IPS DF 4.7 (cell line): ENCODE results near the gene RBMS3.

Experiments
- DNase-seq: peaks from one replicate; pipeline ENCODE4 v3.0.0-alpha.2; 2013; ENCODE audit warnings: low spot score; ENCODE audit errors: extremely low read depth

The RBMS3 gene

DNA sequence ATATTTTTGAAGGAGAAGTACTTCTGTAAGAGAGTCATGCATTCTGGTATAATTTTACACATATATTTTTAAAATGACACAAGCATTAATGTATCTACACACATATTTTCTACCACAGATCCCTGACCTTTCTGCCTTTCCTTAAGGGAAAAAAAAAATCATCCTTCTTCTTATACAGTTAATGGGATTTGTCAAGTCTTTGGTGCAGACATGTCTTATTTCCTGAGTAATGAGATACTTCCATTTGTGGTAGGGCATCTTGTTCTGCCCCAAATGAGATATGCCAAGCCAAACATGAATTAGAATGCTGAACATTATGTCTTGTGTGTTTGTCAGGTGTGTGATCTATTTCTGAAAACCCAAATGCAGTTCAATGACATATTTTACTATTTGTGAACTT lies 329.9 kb downstream of the RBMS3 start:
- DNase-seq: no peak

DNA sequence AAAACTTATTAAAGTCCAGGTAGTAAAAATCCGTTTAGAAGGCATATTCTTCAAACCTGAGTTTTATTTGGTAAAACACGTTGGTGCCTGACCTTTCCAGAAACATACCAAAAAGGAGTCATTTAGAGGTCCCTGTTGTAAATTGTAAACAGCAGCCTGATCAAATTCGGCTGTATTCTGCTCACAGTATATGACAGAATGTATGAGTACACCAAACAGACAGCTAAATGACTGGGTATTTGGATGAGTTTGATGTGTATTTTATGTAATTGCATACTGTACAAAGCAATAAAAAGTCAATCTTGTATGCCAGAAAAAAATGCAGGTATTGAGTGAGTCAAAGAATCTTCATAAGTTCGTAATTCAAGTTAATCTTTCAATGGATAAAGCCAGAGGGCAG lies 330.4 kb downstream of the RBMS3 start:
- DNase-seq: no peak

DNA sequence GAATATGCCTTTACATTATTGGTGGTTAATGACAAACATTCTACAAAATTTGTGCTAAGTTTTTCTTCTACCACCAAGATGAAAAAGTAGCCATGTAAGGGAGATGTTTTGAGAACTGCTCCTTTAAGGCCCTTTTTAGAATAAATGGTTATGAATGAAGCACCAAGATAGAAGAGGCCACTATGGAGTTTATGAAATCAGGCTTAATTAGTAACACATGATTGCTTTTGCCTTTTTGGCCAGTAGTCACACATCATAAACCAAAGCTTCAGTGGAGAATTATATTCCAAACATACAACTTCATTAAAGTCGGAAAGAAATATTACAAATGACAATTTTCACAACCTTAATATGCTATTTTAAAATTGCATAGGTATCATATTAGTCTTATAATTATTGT lies 331.7 kb downstream of the RBMS3 start:
- DNase-seq: no peak

DNA sequence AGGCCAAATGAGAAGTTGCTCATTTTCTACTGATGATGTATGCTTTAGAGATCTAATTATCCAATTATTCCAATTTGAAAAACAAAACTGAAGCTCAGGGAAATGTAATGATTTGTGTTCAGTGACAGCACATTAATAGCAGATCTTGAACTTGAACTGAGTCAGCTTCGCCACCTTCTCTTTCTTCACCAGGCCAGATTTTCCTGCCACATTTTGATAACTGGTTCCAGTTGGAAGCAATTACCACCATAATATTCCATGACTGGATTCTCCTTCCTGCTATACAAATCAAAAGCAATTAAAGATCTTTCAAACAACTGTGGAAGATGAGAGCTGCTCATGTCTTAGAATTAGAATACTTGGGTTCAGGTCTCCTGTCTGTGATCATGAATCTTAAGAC lies 334.1 kb downstream of the RBMS3 start:
- no peak for DNase-seq

DNA sequence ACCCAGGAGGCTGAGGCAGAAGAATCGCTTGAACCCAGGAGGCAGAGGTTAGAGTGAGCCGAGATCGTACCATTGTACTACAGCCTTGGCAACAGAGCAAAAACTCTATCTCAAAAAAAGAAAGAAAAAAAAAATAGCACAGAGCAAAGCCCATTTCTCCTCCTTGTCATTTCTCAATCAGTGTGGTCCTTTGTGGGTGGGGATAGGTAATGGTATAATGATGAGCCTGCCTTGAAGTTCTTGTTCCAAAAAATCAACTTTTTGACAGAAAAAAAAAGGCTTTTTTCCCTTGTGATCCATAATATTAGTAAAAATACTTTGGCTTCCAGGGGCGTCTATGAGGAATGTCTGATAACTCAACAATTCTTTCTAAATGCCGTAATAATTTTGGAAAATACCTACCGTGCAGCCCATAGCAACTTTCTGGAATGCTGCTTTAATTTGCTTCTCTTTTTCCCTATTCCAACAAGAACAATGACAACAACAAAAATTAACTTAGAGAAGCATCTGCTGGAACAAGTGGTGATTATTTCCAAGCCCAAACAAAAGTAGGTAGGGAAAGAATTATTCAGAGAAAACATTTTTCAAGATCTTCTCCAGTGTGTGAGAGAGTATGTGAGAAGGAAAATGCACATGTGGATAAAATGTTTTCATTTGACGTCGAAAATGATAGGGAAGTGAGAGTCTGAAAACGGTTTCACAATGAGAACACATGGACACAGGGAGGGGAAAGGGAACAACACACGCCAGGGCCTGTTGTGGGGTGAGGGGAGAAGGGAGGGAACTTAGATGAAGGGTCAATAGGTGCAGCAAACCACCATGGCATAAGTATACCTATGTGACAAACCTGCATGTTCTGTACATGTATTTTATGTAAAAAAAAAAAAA lies 337.8 kb downstream of the RBMS3 start:
- no peak for DNase-seq

DNA sequence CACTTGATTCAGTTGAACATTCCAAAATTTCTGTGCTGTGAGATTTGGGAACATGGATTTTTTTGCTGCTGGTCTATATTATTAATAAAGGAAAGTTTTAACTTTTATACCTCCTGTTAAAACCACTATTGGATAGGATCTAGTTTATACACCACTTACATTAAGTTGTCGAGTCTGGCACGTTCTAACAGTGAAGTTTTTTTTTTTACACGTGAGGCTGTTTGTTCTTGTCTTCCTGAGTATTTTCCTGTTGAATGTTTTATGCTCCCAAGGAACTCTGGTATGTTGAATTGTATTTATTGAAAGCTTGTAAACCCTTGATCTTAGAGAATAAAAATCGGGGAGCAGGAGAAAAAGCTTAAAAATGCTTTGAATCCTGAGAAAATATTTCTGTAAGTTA lies 338.8 kb downstream of the RBMS3 start:
- no peak for DNase-seq

DNA sequence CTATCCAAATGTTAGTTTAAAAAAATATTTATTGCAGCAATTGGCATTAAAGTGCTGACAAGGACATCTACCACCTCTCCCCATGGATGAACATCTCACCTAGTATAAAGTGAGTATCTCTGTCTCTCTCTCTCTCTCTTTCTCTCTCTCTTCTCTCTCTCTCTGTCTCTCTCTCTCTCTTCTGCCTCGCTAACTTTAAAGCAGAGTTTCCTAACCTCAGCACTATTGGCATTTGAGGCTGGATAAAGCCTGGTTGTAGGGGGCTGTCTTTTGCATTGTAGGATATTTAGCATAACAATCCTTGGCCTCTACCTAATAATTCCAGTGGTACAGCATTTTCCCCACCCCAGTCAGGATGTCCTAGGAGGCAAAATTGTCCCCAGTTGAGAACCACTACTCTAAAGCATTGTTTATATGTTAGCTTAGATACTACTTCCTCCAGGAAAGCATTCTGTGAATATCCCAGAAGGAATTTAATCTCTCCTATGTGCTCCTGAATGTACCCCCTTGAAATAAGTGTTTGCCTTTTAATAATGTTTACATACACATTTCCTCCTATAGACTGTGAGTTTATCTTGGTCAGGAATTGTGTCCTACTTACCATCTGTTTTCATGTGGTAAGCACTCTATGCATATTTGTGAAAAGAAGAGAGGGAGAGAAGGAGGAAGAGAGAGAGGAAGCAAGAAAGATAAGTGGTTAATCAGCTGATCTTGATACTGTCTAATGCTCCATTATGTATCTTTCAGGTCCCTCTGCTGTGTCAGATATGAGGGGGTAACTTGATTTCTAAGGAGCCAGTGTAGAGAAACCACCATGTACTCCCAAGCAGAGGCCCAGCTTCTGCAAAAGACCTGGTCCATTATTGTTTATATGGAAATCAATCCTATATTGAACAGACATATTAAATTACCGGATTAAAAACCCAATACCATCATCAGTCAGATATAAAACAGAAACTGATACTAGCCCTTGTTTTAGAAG lies 346.6 kb downstream of the RBMS3 start:
- DNase-seq: no peak

DNA sequence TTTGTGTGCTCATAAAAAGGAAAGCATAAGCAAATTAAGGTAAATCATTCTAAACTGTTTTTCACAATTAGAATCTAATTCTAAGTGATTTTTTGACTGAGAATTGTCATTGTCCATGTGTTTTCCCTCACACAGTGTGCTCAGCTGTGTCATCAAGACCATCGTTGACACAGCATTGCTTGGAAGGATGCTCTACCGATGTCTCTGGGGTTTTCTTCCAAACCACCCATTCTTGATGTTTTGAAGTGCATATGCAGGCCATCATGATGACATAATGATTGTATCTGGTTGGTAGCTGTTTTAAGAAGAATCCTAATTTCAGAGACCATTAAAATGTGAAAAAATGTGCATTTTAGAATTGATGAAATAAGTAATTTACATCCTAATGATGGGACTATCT lies 347.9 kb downstream of the RBMS3 start:
- no peak for DNase-seq

DNA sequence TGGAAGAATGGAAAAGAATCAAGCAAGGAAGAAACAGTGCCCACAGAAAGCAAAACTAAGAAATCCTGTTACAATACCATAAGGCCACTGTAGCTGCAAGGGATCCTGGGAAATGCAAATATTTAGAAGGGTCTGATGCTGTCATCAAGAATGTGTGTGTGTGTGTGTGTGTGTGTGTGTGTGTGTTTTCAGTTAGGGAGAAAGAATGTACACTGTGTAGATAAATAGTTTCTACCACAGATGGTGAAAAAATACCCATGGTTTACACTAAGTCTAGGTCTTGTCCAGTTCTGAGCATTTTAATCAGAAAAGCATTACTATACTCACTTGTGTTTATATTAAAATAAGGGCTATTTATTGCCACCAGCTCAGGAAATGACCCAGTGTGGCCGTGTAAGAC lies 355.0 kb downstream of the RBMS3 start:
- no peak for DNase-seq

DNA sequence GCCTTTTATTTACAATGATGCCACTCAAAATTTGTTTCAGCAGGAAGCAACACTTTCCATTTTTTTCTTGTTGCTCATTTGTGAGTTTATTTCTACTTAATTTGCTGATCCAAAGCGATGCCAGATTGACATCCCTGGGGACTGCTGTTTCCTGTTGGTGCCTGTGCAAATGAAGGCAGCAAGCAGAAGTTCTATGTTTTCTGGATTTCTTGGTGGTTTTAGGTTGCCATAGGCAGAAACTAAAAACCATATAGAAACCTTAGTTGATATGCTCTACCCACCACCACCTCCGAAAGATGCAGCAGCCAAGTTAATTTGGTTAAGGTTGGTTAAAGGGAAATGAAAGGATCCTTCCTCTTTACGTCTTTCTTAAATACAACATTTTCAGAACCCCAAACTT lies 356.2 kb downstream of the RBMS3 start:
- no peak for DNase-seq

DNA sequence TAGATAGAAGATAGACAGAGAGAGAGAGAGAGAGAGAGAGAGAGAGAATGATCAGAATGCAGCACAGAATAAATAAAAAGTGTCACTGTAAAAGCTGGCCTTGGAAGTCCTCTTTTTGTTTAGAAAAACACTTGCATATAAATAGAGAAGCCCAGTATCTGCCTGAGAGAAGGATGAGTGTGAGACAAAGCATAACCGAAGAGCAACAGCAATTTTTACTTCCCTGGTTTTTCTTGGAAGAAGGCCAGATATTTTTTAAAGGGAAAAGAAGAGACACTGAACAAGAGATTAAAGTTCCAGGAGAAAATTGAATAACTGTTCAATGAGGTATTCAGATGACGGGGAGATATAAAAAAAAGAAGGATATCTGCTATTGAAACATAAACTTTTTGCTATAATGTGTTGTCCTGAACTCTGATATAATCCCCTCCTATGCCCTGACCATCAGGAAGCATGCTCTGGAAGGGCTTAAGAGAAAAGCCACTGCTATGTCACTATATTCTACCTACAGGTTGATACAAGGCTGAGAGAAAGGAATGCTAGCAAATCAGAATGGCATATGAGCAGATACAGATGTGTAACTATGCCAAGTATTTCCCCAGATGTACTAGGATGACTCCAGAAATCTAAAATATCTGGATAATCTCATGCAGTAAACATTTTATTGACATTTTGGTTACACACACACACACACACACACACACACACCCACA lies 358.9 kb downstream of the RBMS3 start:
- no peak for DNase-seq

DNA sequence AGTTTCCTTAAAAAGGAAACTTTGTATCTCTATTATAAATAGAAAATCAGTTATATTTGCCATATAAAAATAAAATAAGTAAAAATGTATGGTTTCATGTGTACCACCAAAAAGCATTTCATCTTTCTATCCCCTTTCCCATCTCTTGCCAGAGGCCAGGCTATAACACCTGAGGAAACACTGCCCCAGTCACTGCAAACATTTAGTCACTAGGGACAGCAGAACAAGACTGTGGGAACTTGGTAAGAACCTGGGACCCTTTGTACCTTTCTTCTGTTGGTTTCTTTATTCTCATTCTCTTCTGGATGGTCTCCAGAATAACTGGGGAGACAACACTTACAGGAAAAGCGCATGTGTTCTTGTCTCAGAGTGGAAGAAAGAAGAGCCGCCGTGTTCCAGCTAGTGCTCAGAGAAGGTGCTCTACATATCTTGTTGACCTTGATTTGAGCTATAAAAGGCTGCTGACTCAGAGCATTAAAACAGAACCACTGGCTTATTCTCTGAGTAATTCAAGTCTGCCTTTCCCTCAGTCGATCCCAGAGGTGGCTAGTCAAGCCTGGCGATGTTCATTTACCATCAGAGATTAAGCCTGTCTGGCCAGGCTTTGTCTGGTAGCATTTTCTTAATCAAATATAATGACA lies 361.6 kb downstream of the RBMS3 start:
- no peak for DNase-seq

DNA sequence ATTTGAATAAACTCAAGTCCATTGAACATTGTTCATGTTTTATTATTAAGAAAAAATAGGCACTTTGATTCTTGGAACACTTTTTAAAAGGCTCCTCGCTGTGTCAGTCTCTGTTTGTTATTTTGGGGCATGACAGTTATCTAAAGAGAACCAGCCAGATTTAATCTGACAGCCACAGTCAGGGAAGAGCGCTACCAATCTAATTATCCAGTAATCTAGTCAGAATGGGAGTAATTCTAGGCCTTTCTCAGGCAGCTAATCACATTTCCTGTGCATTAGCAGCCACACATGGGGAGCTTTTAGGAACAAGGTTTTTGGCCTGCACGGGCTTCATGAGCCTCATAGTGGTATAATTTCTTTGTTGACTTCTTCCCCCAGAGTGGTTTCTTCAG lies 362.2 kb downstream of the RBMS3 start:
- DNase-seq: no peak

DNA sequence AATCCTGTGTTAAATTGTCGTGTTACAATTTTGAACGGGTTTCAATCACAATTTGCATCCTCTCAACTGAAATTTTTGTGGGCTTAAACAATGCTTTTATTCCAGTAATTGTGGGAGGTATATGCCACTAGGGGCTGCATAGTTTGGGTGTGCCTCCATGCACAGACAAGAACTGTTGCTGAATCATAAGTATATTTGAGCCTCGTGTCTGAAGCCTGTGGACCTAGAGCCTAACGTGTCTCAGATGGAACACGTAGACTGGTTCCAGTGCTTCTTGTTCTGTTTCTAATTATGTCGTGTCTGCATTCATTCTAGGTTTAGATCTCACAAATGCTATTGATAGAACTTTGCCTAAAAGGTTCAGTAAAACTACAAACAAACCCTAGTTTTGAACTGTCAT lies 363.4 kb downstream of the RBMS3 start:
- DNase-seq: no peak

DNA sequence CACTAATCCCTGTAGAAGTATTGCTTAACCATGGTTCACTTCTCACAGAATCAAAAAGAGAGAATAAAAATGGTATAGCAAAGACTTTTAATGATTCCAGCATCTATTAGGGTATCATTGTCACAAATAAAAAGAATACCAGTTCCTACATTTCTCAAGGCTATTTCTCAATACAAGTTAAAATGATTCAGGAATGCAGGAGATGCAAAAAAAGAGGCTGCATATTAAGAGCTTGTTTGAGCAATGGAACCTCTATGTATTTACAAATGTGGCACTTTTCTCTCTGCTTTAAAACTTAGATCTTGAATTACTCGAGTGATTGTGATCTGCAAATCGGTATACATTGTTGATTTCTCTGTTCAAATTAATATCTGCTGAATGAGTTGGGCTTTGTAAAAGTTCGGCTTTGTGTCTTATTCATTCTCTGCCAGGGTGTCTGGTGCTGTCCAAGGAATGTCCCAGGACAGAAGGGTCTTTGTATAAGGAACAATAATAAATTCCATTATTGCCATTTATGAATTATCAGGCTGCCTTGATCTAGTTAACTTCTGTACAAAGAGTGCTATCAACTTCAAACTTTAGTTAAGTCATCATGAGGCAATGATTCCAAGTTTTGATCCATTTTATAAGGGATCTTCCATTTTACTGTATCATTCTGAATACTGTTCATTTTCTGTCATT lies 364.2 kb downstream of the RBMS3 start:
- no peak for DNase-seq

DNA sequence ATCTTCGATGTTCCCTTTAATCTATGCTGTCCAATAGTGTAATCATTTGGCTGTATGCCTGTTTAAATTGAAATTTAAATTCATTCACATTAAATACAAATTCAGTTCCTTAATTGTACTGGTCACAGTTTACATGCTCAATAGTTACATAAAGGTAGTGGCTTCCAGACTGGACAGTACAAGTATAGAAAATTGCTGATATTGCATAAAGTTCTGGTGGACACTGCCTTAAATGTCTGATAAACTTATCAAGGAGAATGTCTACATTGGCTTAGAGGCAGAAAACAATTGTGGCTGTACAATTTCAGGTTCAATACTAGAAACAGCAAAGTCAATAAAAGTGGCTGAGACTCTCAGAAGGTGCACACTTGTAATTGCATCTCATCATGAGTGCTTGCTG lies 365.2 kb downstream of the RBMS3 start:
- no peak for DNase-seq

DNA sequence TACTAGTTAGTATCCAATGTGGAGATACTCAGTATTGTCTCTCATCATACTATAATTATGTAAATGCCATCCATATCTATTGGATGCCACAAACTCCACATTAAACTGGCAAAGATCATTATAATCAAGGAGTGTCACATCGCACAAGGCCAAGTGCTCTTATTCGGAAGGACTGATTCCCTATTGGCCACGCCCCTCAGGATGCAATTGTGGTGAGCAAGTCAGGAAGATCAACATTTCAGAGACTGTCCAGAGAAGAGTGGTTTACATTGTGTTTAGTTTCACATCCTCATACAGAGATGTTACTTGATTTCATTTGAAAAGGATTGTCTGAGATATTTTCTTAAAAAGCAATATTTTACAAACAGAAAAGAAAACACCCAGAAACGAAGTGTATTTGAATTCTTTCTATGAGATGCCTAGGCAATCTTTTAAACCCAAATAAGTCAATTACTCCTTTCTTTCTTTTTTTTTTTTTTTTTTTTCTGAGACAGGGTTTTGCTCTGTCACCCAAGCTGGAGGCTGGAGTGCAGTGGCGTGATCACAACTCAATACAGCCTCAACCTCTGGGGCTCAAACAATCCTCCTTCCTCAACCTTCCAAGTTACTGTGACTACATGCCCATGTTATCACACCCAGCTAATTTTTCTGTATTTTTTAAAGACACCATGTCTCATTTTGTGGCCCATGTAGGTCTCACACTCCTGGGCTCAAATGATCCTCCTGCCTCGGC lies 369.1 kb downstream of the RBMS3 start:
- DNase-seq: no peak

DNA sequence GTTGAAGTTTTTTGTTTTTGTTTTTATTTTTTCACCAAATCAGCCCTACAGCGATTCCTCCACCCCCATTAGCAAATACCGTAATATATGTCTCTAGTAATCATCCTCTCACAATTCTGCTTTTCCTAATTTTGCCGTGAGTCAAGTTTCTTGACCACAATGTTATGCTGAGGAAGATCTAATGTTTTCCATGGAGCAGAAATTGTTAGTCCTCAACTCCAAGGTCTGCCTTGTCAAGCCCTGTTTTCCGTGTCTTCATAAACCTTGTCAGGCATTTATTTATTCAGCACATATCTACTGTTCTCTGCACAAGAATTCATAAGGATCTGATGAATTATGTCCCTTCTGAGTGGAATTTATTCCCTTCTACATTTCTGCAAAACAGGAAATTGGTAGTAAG lies 372.8 kb downstream of the RBMS3 start:
- DNase-seq: no peak

DNA sequence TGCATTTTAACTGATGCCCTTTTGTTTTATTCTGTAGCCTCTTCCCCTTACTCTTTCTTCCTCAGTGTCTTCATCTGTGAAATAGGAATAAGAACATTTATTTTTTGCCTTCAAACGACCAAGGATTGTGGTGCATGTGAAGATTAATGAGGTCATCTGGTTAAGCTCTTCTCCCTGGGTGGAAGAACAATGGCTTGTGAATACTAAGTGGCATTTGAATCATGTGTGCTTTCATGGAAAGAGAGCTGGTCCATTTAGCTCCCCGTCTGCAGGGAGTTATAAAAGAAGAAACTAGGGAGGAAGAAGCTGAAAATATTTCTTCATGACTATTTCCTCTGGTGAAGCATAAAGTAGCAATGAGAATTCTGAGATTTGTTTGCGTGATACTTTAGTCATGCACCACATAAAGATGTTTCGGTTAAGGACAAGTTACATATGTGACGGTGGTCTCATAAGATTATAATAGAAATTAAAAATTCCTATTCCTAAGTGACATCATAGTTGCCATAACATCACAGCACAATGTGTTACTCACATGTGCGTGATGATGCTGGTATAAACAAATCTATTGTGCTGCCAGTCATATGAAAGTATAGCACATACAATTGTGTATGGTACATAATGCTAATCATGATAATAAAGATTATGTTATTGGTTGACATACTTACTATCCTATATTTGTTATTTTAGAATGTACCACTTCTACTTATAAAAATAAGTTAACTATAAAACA lies 374.3 kb downstream of the RBMS3 start:
- DNase-seq: no peak
